ENCODE results near the gene SPRR2B. TPM values are rescaled to one million over a fixed set of nuclear protein-coding genes. Genes with fewer than 3 reads are reported as not detected.

The SPRR2B gene
- polyA plus RNA-seq, 1 donor from 2014 or later, result not detected

DNA sequence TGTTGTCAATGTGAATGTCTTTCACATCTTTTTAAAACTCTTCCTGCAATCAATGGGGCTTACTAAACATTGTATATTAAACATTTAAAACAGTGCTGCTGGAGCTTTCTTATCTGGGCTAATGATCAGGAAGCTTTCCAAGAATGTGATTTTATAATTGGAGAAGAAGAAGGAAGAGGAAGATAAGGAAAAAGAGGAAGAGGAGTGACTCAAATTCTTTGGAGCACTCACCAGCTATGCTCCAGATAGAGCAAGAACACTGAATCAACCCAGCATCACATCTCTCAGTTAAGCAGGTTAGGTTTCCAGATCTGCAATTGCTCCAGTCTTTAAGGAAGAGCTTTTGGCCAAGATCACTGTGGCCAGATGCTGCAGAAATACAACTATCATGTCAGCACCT, 24.4 kb upstream of the SPRR2B start:
- H3K79me2 ChIP-seq (replicated peaks; ENCODE audit: insufficient read depth, low read length), result no peaks in the 10 kb centered on the region
- H3K9ac ChIP-seq (ENCODE audit: low read length), result no peak overlapping the region
- no peaks in the 10 kb centered on the region for H3K36me3 ChIP-seq (ENCODE audit: insufficient read depth, low read length)
- no peaks in the 10 kb centered on the region for H3K9me2 ChIP-seq (ENCODE audit: insufficient read depth, low read length)
- H3F3A ChIP-seq (ENCODE audit: insufficient read depth, low read length, poor library complexity, severe bottlenecking), result no peaks in the 10 kb centered on the region
- no peak overlapping the region for H3K4me3 ChIP-seq (ENCODE audit: low read length)
- no peak overlapping the region for H2AFZ ChIP-seq (ENCODE audit: low read depth, low read length)
- H4K20me1 ChIP-seq (ENCODE audit: insufficient read depth), result no peaks in the 10 kb centered on the region
- TF ChIP-seq SMC3 (conservative IDR thresholded peaks at IDR 0.05; ENCODE audit: poor library complexity) (no peak), TAF1 (IDR thresholded peaks at IDR 0.05; ENCODE audit: low read depth) (no peak), RAD21 (conservative IDR thresholded peaks at IDR 0.05) (no peak), EZH2 (IDR thresholded peaks at IDR 0.05; ENCODE audit: borderline replicate concordance, insufficient read depth, low read length, poor library complexity, severe bottlenecking) (no peak), EP300 (conservative IDR thresholded peaks at IDR 0.05; ENCODE audit: poor library complexity, severe bottlenecking) (no peak), POLR2AphosphoS5 (IDR thresholded peaks at IDR 0.05) (no peak), MXI1 (conservative IDR thresholded peaks at IDR 0.05; ENCODE audit: poor library complexity, severe bottlenecking) (no peak)
- TF ChIP-seq, protein P1, sequence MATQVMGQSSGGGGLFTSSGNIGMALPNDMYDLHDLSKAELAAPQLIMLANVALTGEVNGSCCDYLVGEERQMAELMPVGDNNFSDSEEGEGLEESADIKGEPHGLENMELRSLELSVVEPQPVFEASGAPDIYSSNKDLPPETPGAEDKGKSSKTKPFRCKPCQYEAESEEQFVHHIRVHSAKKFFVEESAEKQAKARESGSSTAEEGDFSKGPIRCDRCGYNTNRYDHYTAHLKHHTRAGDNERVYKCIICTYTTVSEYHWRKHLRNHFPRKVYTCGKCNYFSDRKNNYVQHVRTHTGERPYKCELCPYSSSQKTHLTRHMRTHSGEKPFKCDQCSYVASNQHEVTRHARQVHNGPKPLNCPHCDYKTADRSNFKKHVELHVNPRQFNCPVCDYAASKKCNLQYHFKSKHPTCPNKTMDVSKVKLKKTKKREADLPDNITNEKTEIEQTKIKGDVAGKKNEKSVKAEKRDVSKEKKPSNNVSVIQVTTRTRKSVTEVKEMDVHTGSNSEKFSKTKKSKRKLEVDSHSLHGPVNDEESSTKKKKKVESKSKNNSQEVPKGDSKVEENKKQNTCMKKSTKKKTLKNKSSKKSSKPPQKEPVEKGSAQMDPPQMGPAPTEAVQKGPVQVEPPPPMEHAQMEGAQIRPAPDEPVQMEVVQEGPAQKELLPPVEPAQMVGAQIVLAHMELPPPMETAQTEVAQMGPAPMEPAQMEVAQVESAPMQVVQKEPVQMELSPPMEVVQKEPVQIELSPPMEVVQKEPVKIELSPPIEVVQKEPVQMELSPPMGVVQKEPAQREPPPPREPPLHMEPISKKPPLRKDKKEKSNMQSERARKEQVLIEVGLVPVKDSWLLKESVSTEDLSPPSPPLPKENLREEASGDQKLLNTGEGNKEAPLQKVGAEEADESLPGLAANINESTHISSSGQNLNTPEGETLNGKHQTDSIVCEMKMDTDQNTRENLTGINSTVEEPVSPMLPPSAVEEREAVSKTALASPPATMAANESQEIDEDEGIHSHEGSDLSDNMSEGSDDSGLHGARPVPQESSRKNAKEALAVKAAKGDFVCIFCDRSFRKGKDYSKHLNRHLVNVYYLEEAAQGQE (IDR thresholded peaks at IDR 0.05; ENCODE audit: borderline replicate concordance), result no peak
- TF ChIP-seq, protein P2, sequence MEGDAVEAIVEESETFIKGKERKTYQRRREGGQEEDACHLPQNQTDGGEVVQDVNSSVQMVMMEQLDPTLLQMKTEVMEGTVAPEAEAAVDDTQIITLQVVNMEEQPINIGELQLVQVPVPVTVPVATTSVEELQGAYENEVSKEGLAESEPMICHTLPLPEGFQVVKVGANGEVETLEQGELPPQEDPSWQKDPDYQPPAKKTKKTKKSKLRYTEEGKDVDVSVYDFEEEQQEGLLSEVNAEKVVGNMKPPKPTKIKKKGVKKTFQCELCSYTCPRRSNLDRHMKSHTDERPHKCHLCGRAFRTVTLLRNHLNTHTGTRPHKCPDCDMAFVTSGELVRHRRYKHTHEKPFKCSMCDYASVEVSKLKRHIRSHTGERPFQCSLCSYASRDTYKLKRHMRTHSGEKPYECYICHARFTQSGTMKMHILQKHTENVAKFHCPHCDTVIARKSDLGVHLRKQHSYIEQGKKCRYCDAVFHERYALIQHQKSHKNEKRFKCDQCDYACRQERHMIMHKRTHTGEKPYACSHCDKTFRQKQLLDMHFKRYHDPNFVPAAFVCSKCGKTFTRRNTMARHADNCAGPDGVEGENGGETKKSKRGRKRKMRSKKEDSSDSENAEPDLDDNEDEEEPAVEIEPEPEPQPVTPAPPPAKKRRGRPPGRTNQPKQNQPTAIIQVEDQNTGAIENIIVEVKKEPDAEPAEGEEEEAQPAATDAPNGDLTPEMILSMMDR (IDR thresholded peaks at IDR 0.05; ENCODE audit: poor library complexity, severe bottlenecking), result no peak
- H3K9me3 ChIP-seq (ENCODE audit: low read length), result no peaks in the 10 kb centered on the region
- H3K4me2 ChIP-seq (ENCODE audit: low read length), result no peak overlapping the region
- H3K27ac ChIP-seq (ENCODE audit: low read length), result no peak overlapping the region
- no peaks in the 10 kb centered on the region for H3K27me3 ChIP-seq (ENCODE audit: insufficient read depth, low read depth, low read length)

DNA sequence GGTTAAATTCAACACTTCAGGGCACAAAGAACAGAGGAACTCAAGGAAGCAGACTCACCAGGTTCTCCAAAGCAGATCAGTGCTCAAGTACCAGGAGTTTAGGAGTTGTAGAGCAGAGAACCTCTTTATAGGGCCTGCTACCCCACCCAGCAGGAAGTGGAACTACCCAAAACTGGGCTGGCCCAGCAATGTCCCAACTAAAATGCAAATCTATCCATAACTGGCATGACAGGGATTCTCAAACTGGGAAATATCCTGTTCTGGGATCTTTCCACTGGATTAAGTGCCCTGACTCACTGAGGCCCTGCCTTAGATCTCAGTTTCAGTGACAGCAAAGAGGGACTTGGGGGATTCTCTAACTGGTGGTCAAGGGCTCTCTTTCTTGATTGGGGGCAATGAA, 23.0 kb upstream of the SPRR2B start, which contains the start of gene SPRR2E:
SPRR2E (minus strand) TSS at position 101 of the 400 bp plus-strand sequence. CDS start 775 bp downstream, outside the sequence.
- no peaks in the 10 kb centered on the region for H3K79me2 ChIP-seq (replicated peaks; ENCODE audit: insufficient read depth, low read length)
- H3K36me3 ChIP-seq (ENCODE audit: insufficient read depth, low read length), result no peaks in the 10 kb centered on the region
- no peak within 1 kb of the TSS for H3K27ac ChIP-seq (ENCODE audit: low read length)
- H3K9me2 ChIP-seq (ENCODE audit: insufficient read depth, low read length), result no peaks in the 10 kb centered on the region
- H4K20me1 ChIP-seq (ENCODE audit: insufficient read depth), result no peaks in the 10 kb centered on the region
- no peak within 1 kb of the TSS for H3K4me2 ChIP-seq (ENCODE audit: low read length)
- no peak within 1 kb of the TSS for H3K4me3 ChIP-seq (ENCODE audit: low read length)
- no peak within 1 kb of the TSS for H2AFZ ChIP-seq (ENCODE audit: low read depth, low read length)
- H3K27me3 ChIP-seq (ENCODE audit: insufficient read depth, low read depth, low read length), result no peaks in the 10 kb centered on the region
- TF ChIP-seq, protein P2 (IDR thresholded peaks at IDR 0.05; ENCODE audit: poor library complexity, severe bottlenecking), result no peak
- no peaks in the 10 kb centered on the region for H3F3A ChIP-seq (ENCODE audit: insufficient read depth, low read length, poor library complexity, severe bottlenecking)
- no peaks in the 10 kb centered on the region for H3K9me3 ChIP-seq (ENCODE audit: low read length)
- H3K9ac ChIP-seq (ENCODE audit: low read length), result no peak within 1 kb of the TSS
